CD4-positive, CD25-positive, alpha-beta regulatory T cell (primary cell): ENCODE measurements around the gene BIN1. TPM values are rescaled to one million over a fixed set of nuclear protein-coding genes. Genes with fewer than 3 reads are reported as not detected.

ENCODE experiments used
- ATAC-seq, 2 donors: fragments of 150-1000 bp; cut with Tn5 transposase; one replicate each; pipeline ENCODE4 v1.10.0; 2021; ENCODE audit warnings: low read depth in 2 of 2, moderate number of reproducible peaks in 2 of 2, moderate library complexity in 1 of 2
- DNase-seq, 3 donors: peaks; one replicate each; pipeline versions ENCODE4 v3.0.0 to v3.0.0-alpha.2; 2012 to 2022; ENCODE audit warnings: mixed read lengths in 1 of 3
- H3K27ac ChIP-seq: one replicate; pipeline ENCODE4 v1.7.0; 2013; ENCODE audit warnings: mild to moderate bottlenecking, low read length; ENCODE audit not compliant: insufficient read depth, poor library complexity, severe bottlenecking
- H3K27me3 ChIP-seq: one replicate; pipeline ENCODE4 v1.7.0; 2013; ENCODE audit warnings: low read length; ENCODE audit not compliant: control insufficient read depth, insufficient read depth
- H3K36me3 ChIP-seq: one replicate; pipeline ENCODE4 v1.7.0; 2013; ENCODE audit warnings: mild to moderate bottlenecking, low read length, moderate library complexity; ENCODE audit not compliant: control insufficient read depth, insufficient read depth
- H3K4me1 ChIP-seq: 2 replicates; pipeline ENCODE4 v1.7.0; 2013; ENCODE audit warnings: mild to moderate bottlenecking, low read length; ENCODE audit not compliant: insufficient read depth, control insufficient read depth, poor library complexity, severe bottlenecking
- H3K4me3 ChIP-seq: one replicate; pipeline ENCODE4 v1.7.0; 2013; ENCODE audit warnings: low read depth, mild to moderate bottlenecking, low read length, moderate library complexity
- H3K9me3 ChIP-seq, 2 experiments: 1 replicate in 1 of 2; 2 replicates in 1 of 2; pipeline ENCODE4 v1.7.0; 2013; ENCODE audit warnings: low read length in 2 of 2, mild to moderate bottlenecking in 1 of 2, moderate library complexity in 1 of 2; ENCODE audit not compliant: control insufficient read depth in 2 of 2
- H3K27ac Mint-ChIP-seq, 3 donors: one replicate each; pipeline ENCODE4 v1.8.0; 2020 to 2022; ENCODE audit warnings: mild to moderate bottlenecking in 3 of 3, mixed read lengths in 3 of 3, moderate library complexity in 2 of 3
- H3K27me3 Mint-ChIP-seq: one replicate; pipeline ENCODE4 v1.8.0; 2022; ENCODE audit warnings: mild to moderate bottlenecking, mixed read lengths
- H3K36me3 Mint-ChIP-seq: one replicate; pipeline ENCODE4 v1.8.0; 2020; ENCODE audit warnings: mixed read lengths
- H3K4me1 Mint-ChIP-seq, 4 donors: one replicate each; pipeline ENCODE4 v1.8.0; 2020 to 2022; ENCODE audit warnings: mixed read lengths in 4 of 4, mild to moderate bottlenecking in 1 of 4
- H3K4me3 Mint-ChIP-seq, 4 donors: one replicate each; pipeline ENCODE4 v1.8.0; 2020 to 2022; ENCODE audit warnings: mild to moderate bottlenecking in 4 of 4, mixed read lengths in 4 of 4, moderate library complexity in 3 of 4
- H3K9me3 Mint-ChIP-seq, 7 donors: one replicate each; pipeline ENCODE4 v1.8.0; 2020 to 2022; ENCODE audit warnings: mixed read lengths in 7 of 7, mild to moderate bottlenecking in 3 of 7, moderate library complexity in 2 of 7
- polyA plus RNA-seq, 4 donors: library from polyadenylated mRNA; unstranded; fragments of 300-500 nt; fragmentation: Illumina TruSeq; gene quantifications; one replicate each; pipeline ENCODE4 v1.2.3, GENCODE V29; 2021
- total RNA-seq: library from RNA; stranded (reverse); gene quantifications from one replicate; pipeline ENCODE4 v1.2.3, GENCODE V29; 2022

BIN1 gene
- total and polyA plus RNA-seq, 5 donors from 2014 or later, result 131 to 228 (median 164) TPM

DNA sequence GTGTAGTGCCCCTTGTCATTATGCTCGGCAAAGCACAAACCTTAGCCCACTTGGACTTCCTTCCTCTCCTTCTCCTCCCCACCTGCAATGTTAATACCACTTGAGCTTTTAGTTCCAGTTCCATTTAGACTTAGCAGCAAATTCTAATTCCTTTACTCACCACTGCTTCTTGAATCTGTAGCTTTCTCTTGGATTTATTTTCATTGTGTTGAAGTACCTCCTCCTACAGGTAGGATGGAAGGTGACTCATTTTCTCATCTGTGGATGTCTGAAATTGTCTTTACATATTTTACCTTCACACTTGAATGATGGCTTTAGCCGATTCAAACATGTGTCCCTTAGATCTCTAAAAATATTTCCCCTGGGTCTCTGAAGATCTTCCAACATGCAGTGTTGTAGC, 32.8 kb upstream of the BIN1 start:
- Histone ChIP-seq H3K27ac (no peak overlapping the region), H3K4me3 (no peak overlapping the region), H3K9me3 (no peaks in the 10 kb centered on the region), H3K36me3 (no peaks in the 10 kb centered on the region), H3K27me3 (no peaks in the 10 kb centered on the region), H3K4me1 (no peaks in the 10 kb centered on the region)
- peaks cover 0 to 2% (median 0%) of the 10 kb centered on the region in 4 donors for H3K4me1 Mint-ChIP-seq
- ATAC-seq (no peak), DNase-seq (no peak)
- no peak overlapping the region for H3K4me3 Mint-ChIP-seq
- H3K9me3 Mint-ChIP-seq, result peaks cover 0 to 5% (median 0%) of the 10 kb centered on the region in 7 donors
- no peaks in the 10 kb centered on the region for H3K36me3 Mint-ChIP-seq
- no peak overlapping the region for H3K27ac Mint-ChIP-seq
- peaks cover 18% of the 10 kb centered on the region for H3K27me3 Mint-ChIP-seq

GRCh38 chr2:127138281-127138680, 31.3 kb upstream of the BIN1 start:
- H3K36me3 Mint-ChIP-seq, result no peaks in the 10 kb centered on the region
- no peaks in the 10 kb centered on the region for H3K4me1 ChIP-seq
- H3K27ac Mint-ChIP-seq, result no peak overlapping the region
- H3K27me3 ChIP-seq, result no peaks in the 10 kb centered on the region
- no peak overlapping the region for H3K4me3 ChIP-seq
- no peak overlapping the region for H3K27ac ChIP-seq
- H3K4me3 Mint-ChIP-seq, result no peak overlapping the region
- ATAC-seq, result no peak
- no peak for DNase-seq
- H3K9me3 ChIP-seq, result no peaks in the 10 kb centered on the region
- H3K9me3 Mint-ChIP-seq, result peaks cover 0 to 5% (median 0%) of the 10 kb centered on the region in 7 donors
- no peaks in the 10 kb centered on the region for H3K36me3 ChIP-seq
- peaks cover 0 to 2% (median 0%) of the 10 kb centered on the region in 4 donors for H3K4me1 Mint-ChIP-seq
- H3K27me3 Mint-ChIP-seq, result peaks cover 18% of the 10 kb centered on the region

DNA sequence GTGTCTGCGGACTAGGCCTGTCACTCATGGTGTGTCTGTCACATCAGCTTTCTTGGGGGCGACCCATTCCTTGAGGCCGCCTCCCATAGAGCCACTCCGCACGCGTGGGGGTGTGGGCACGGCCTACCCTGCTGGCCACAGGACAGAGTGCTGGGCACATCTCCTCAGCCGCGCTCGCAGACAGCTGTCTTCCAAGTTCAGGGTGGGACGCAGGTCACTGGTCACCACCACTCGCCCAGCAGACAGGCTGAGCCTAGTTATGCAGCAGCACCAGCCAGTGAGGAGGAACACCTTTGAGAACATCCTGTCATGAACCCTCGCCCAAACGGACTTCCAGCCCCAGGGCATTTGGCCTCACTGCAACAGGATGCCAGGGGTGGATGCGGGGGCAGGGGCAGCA, 30.8 kb upstream of the BIN1 start:
- no peaks in the 10 kb centered on the region for H3K4me1 ChIP-seq
- no peak overlapping the region for H3K27ac Mint-ChIP-seq
- H3K36me3 ChIP-seq, result no peaks in the 10 kb centered on the region
- no peak overlapping the region for H3K4me3 Mint-ChIP-seq
- H3K27me3 Mint-ChIP-seq, result peaks cover 18% of the 10 kb centered on the region
- peaks cover 0 to 5% (median 0%) of the 10 kb centered on the region in 7 donors for H3K9me3 Mint-ChIP-seq
- no peaks in the 10 kb centered on the region for H3K9me3 ChIP-seq
- peaks cover 0 to 2% (median 0%) of the 10 kb centered on the region in 4 donors for H3K4me1 Mint-ChIP-seq
- H3K4me3 ChIP-seq, result no peak overlapping the region
- no peaks in the 10 kb centered on the region for H3K27me3 ChIP-seq
- no peak overlapping the region for H3K27ac ChIP-seq
- ATAC-seq (no peak), DNase-seq (no peak)
- H3K36me3 Mint-ChIP-seq, result no peaks in the 10 kb centered on the region

DNA sequence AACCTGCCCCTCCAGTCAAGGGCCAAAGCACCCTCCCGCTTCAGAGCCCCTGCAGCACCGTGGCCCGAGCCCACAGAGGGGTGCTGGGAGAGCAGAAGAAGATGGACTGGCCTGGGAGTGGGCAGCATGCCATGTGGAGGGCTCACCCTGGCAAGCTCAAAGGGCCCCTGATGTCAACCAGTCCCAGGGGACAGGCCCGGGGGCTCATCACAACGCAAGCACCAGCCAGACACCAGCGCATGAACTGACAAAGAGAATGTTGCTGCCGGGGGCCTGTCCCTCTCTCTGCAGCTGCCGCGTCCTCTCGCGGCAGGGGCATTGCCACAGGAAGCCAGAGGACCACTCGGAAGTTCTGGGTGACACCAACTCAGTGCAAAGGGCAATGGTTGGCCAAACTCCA, 30.3 kb upstream of the BIN1 start:
- no peak overlapping the region for H3K27ac ChIP-seq
- ATAC-seq, result no peak
- peaks cover 0 to 5% (median 0%) of the 10 kb centered on the region in 7 donors for H3K9me3 Mint-ChIP-seq
- no peaks in the 10 kb centered on the region for H3K9me3 ChIP-seq
- peaks cover 18% of the 10 kb centered on the region for H3K27me3 Mint-ChIP-seq
- H3K36me3 Mint-ChIP-seq, result no peaks in the 10 kb centered on the region
- H3K4me3 ChIP-seq, result no peak overlapping the region
- peaks cover 0 to 2% (median 0%) of the 10 kb centered on the region in 4 donors for H3K4me1 Mint-ChIP-seq
- H3K27ac Mint-ChIP-seq, result no peak overlapping the region
- no peaks in the 10 kb centered on the region for H3K36me3 ChIP-seq
- H3K27me3 ChIP-seq, result no peaks in the 10 kb centered on the region
- DNase-seq, result no peak
- H3K4me1 ChIP-seq, result no peaks in the 10 kb centered on the region
- H3K4me3 Mint-ChIP-seq, result no peak overlapping the region

GRCh38 chr2:127134833-127135830, 28.2 kb upstream of the BIN1 start:
- H3K4me3 Mint-ChIP-seq, result no peak overlapping the region
- no peak overlapping the region for H3K27ac ChIP-seq

GRCh38 chr2:127134235-127134634, 27.3 kb upstream of the BIN1 start:
- H3K9me3 Mint-ChIP-seq, result peaks cover 0 to under 1% (median 0%) of the 10 kb centered on the region in 7 donors
- H3K36me3 Mint-ChIP-seq, result no peaks in the 10 kb centered on the region
- no peaks in the 10 kb centered on the region for H3K4me1 Mint-ChIP-seq
- Histone ChIP-seq H3K27ac (no peak overlapping the region), H3K4me3 (no peak overlapping the region), H3K27me3 (no peaks in the 10 kb centered on the region), H3K36me3 (no peaks in the 10 kb centered on the region), H3K4me1 (no peaks in the 10 kb centered on the region), H3K9me3 (no peaks in the 10 kb centered on the region)
- peaks cover 19% of the 10 kb centered on the region for H3K27me3 Mint-ChIP-seq
- no peak for ATAC-seq
- no peak for DNase-seq
- no peak overlapping the region for H3K4me3 Mint-ChIP-seq
- H3K27ac Mint-ChIP-seq, result no peak overlapping the region

More at GRCh38 chr2:127134833-127135830, 28.2 kb upstream of the BIN1 start:
- no peaks in the 10 kb centered on the region for H3K36me3 ChIP-seq
- H3K4me3 ChIP-seq, result no peak overlapping the region
- Mint-ChIP-seq H3K27ac (no peak overlapping the region), H3K36me3 (no peaks in the 10 kb centered on the region), H3K4me1 (peaks cover 0 to 2% (median 0%) of the 10 kb centered on the region in 4 donors), H3K9me3 (peaks cover 0 to 5% (median 0%) of the 10 kb centered on the region in 7 donors), H3K27me3 (peaks cover 23% of the 10 kb centered on the region)
- H3K9me3 ChIP-seq, result no peaks in the 10 kb centered on the region
- no peaks in the 10 kb centered on the region for H3K27me3 ChIP-seq
- no peaks in the 10 kb centered on the region for H3K4me1 ChIP-seq
- no peak for DNase-seq
- ATAC-seq, result no peak

- no peak overlapping the region for H3K27ac ChIP-seq
- no peak overlapping the region for H3K4me3 ChIP-seq
- Mint-ChIP-seq H3K27ac (no peak overlapping the region), H3K4me3 (no peak overlapping the region), H3K36me3 (no peaks in the 10 kb centered on the region), H3K4me1 (no peaks in the 10 kb centered on the region), H3K27me3 (peaks cover 19% of the 10 kb centered on the region), H3K9me3 (no peaks in the 10 kb centered on the region)
- no peaks in the 10 kb centered on the region for H3K4me1 ChIP-seq
- ATAC-seq, result no peak
- peaks cover 2% of the 10 kb centered on the region for H3K27me3 ChIP-seq
- DNase-seq, result no peak
- no peaks in the 10 kb centered on the region for H3K36me3 ChIP-seq
- H3K9me3 ChIP-seq, result no peaks in the 10 kb centered on the region
Observed at GRCh38 chr2:127133793-127134192, 26.8 kb upstream of the BIN1 start.
